Parathyroid adenoma (tissue), 2 donors: ENCODE results near the gene SH3GL1.

Experiments used
- H2AFZ ChIP-seq: fragments of 300-600 bp; sonication (generic); one replicate; pipeline ENCODE4 v1.7.0; 2017; ENCODE audit warnings: antibody characterized with exemption, mild to moderate bottlenecking
- H3K27ac ChIP-seq: fragments of 300-600 bp; sonication (generic); one replicate; pipeline ENCODE4 v1.7.0; 2017
- H3K27me3 ChIP-seq: fragments of 300-600 bp; sonication (generic); one replicate; pipeline ENCODE4 v1.7.0; 2017; ENCODE audit warnings: low read length; ENCODE audit not compliant: control insufficient read depth, insufficient read depth
- H3K36me3 ChIP-seq: fragments of 300-600 bp; sonication (generic); one replicate; pipeline ENCODE4 v1.7.0; 2017; ENCODE audit warnings: low read length; ENCODE audit not compliant: control insufficient read depth, insufficient read depth
- H3K4me1 ChIP-seq: fragments of 300-600 bp; sonication (generic); one replicate; pipeline ENCODE4 v1.7.0; 2017; ENCODE audit warnings: control low read depth
- H3K4me2 ChIP-seq: fragments of 300-600 bp; sonication (generic); one replicate; pipeline ENCODE4 v1.7.0; 2017; ENCODE audit warnings: low read length
- H3K4me3 ChIP-seq: fragments of 300-600 bp; sonication (generic); one replicate; pipeline ENCODE4 v1.7.0; 2017; ENCODE audit warnings: low read depth, low read length
- H3K79me2 ChIP-seq: fragments of 300-600 bp; sonication (generic); one replicate; pipeline ENCODE4 v1.7.0; 2017; ENCODE audit warnings: control low read depth
- H3K9ac ChIP-seq: fragments of 300-600 bp; sonication (generic); one replicate; pipeline ENCODE4 v1.7.0; 2017; ENCODE audit warnings: mild to moderate bottlenecking
- H3K9me3 ChIP-seq: fragments of 300-600 bp; sonication (generic); one replicate; pipeline ENCODE4 v1.7.0; 2017; ENCODE audit warnings: low read length; ENCODE audit not compliant: control insufficient read depth
- TF ChIP-seq, protein P1 (sequence below): fragments of 300-600 bp; sonication (generic); IDR thresholded peaks from one replicate; pipeline ENCODE4 v1.7.0; 2017; ENCODE audit warnings: antibody characterized with exemption, mild to moderate bottlenecking
- donor health status: primary hyperparathyroidism.

The SH3GL1 gene

DNA sequence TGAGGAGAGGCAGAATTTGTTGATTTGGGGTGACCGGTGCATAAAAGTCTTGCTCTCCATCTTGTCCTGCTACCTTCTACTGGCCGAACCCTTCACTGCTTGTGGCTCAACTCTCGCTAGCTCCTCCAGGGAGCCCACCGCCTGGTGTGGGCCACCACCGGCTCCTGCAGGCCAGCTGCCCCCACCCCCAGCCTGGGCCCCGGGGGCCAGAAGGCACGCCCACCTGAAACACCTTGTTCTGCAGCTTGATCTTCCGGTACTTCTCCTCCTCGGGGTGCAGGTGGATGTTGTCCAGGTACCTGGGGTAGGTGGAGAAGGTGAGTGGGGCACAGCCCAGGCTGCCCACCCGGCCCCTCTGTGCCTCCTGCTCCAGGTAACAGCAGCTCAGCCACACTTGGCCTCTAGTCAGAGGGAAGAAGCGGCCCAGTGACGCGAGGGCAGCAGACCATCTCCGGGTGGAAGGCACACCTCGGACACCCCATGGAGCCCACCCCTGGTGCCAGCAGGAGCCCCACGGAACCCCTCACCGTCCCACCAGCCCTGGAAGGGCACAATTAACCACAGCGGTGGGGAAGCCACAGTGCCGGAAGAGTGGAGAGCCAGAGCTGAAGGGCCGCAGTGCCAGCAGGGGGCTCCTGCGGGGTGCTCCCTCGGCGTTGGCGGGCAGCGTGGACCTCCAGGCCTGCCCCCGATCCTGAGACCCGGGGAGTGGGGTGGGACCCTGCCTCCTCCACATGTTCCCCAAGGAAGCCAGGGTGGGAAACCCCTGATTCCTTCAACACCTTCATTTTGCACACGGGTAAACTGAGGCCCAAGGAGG lies 47.2 kb upstream of the SH3GL1 start:
- no peak overlapping the region for H2AFZ ChIP-seq
- H3K4me2 ChIP-seq, result no peak overlapping the region
- H3K9ac ChIP-seq, result no peak overlapping the region
- H3K4me3 ChIP-seq, result no peak overlapping the region
- H3K79me2 ChIP-seq, result no peaks in the 10 kb centered on the region
- H3K4me1 ChIP-seq, result no peaks in the 10 kb centered on the region
- no peaks in the 10 kb centered on the region for H3K36me3 ChIP-seq
- H3K9me3 ChIP-seq, result no peaks in the 10 kb centered on the region
- no peak overlapping the region for H3K27ac ChIP-seq
- TF ChIP-seq, protein P1, sequence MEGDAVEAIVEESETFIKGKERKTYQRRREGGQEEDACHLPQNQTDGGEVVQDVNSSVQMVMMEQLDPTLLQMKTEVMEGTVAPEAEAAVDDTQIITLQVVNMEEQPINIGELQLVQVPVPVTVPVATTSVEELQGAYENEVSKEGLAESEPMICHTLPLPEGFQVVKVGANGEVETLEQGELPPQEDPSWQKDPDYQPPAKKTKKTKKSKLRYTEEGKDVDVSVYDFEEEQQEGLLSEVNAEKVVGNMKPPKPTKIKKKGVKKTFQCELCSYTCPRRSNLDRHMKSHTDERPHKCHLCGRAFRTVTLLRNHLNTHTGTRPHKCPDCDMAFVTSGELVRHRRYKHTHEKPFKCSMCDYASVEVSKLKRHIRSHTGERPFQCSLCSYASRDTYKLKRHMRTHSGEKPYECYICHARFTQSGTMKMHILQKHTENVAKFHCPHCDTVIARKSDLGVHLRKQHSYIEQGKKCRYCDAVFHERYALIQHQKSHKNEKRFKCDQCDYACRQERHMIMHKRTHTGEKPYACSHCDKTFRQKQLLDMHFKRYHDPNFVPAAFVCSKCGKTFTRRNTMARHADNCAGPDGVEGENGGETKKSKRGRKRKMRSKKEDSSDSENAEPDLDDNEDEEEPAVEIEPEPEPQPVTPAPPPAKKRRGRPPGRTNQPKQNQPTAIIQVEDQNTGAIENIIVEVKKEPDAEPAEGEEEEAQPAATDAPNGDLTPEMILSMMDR, result no peak
- no peaks in the 10 kb centered on the region for H3K27me3 ChIP-seq

DNA sequence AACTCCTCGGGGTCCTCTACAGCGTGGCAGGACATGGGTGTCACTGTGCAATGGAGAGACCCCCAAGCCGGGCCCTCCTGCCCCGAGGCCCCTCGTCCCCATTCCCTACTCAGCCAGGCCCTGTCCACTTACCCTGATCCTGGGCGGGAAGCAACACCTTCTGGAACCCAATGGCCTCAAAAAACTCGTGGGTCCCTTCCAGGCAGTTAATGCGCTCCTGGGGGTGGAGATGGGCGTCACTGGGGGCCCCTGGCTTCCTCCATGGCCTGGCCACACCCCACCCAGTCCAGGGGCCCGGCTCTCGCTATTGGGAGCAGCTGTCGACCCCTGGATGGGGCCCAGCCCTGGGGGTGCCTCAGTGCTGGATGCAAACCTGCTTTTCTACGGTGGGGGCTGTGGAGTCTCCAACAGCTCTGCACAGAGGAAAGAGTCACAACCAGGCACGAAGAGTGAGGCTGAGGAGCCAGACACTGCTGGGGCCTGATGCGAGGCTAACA lies 46.4 kb upstream of the SH3GL1 start:
- Histone ChIP-seq H2AFZ (no peak overlapping the region), H3K9ac (no peak overlapping the region), H3K36me3 (no peaks in the 10 kb centered on the region), H3K9me3 (no peaks in the 10 kb centered on the region), H3K79me2 (no peaks in the 10 kb centered on the region), H3K27me3 (no peaks in the 10 kb centered on the region), H3K4me2 (no peak overlapping the region), H3K4me1 (no peaks in the 10 kb centered on the region), H3K27ac (no peak overlapping the region), H3K4me3 (no peak overlapping the region)
- TF ChIP-seq, protein P1, result no peak

DNA sequence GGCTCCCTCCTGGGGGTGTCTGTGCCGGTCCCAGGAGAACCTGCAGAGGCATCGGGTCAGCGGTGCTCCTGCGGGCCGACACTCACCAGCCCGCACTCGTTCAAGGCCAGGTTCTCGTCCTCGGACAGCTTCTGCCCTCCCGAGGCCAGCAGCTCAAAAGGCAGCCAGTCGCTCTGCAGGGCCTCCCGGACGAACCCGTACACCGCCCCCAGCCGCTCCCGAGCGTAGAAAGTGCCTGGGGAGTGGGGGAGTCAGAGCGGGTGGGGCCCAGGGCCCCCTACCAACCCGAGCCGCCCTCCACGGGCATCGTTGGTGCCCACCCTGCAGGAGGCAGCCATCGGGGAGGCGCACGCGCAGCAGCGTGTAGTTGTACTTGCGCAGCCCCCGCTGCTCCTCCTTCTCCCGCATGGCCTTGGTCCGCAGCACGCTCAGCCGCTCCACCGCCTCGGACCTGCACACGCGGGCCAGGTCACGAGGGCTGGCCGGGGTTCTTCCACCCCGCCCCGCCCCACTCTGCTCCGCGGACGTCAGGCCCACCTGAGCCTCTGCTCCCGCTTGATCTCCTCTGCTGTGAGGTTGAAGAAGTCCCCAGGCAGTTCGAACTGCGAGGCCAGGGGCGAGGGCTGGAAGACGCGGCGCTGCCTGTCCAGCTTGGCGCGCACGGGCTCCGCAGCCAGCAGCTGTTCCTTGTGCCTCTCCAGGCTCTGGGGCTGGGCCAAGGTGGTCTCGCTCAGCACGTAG lies 45.8 kb upstream of the SH3GL1 start:
- no peak overlapping the region for H3K4me2 ChIP-seq
- H3K36me3 ChIP-seq, result no peaks in the 10 kb centered on the region
- H3K9me3 ChIP-seq, result no peaks in the 10 kb centered on the region
- no peaks in the 10 kb centered on the region for H3K4me1 ChIP-seq
- no peak overlapping the region for H2AFZ ChIP-seq
- H3K4me3 ChIP-seq, result no peak overlapping the region
- H3K79me2 ChIP-seq, result no peaks in the 10 kb centered on the region
- no peaks in the 10 kb centered on the region for H3K27me3 ChIP-seq
- no peak overlapping the region for H3K9ac ChIP-seq
- no peak overlapping the region for H3K27ac ChIP-seq
- TF ChIP-seq, protein P1, result no peak

DNA sequence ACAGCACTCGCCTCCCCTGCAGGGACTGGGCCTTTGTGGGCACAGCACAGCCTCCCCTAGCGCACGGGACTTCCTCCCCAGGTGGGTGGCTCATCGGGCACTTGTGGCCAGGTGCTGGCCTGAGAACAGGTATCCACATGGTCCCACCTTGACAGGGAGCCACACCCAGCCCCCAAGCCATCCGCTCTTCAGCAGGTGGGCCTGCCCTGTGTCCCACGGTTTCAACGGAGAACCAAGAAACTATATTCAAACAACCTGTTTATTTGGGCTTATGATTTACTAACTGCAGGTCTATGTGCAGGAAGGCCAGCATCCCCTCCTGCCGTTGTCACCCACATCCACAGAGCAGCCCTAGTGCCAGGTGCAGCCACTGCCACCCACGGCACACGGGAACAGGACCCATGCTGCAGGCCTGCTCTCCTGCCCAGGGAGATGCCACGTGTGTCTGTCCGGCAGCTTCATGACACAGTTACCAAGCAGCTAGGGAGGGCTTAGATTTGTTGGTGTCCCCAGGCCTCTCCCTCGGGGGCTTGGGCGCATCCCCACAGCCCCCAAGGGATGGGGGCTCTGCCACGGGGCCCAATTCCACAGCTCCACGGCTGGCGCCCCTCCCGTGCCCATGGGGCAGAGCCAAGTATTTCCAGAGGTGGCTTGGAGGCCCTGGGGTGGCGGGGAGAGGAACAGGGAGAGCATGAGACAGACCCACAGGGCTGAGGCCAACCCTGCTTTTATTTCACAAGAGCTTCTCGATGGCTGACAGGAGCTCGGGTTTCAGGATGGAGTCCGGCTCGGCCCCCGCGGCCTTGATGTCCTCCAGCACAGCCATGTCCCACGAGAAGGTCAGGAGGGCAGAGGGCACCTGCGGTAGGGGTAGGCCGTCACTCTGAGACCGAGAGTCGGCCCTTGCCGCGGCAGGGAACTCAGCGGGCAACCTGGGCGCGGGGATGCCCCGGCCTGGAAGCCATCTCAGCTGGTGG lies 44.7 kb upstream of the SH3GL1 start:
- TF ChIP-seq, protein P1, result no peak
- Histone ChIP-seq H3K79me2 (no peaks in the 10 kb centered on the region), H3K4me1 (no peaks in the 10 kb centered on the region), H2AFZ (no peak overlapping the region), H3K27ac (no peak overlapping the region), H3K36me3 (no peaks in the 10 kb centered on the region), H3K9me3 (no peaks in the 10 kb centered on the region), H3K27me3 (no peaks in the 10 kb centered on the region), H3K9ac (no peak overlapping the region), H3K4me3 (no peak overlapping the region), H3K4me2 (no peak overlapping the region)
